DND-41 (cell line): ENCODE data around the gene NEDD1.

Experiments
- EZH2 ChIP-seq: IDR thresholded peaks from 3 replicates; pipeline ENCODE4 v1.6.1; 2012; ENCODE audit warnings: borderline replicate concordance, low read depth, mild to moderate bottlenecking, moderate library complexity, low read length, inconsistent platforms; ENCODE audit not compliant: severe bottlenecking
- TF ChIP-seq, protein P1 (sequence below): IDR thresholded peaks from 2 replicates; pipeline ENCODE4 v1.5.1; 2012; ENCODE audit warnings: borderline replicate concordance, low read length, moderate library complexity, mild to moderate bottlenecking; ENCODE audit not compliant: poor library complexity, severe bottlenecking; ENCODE audit errors: extremely low read depth

DNA sequence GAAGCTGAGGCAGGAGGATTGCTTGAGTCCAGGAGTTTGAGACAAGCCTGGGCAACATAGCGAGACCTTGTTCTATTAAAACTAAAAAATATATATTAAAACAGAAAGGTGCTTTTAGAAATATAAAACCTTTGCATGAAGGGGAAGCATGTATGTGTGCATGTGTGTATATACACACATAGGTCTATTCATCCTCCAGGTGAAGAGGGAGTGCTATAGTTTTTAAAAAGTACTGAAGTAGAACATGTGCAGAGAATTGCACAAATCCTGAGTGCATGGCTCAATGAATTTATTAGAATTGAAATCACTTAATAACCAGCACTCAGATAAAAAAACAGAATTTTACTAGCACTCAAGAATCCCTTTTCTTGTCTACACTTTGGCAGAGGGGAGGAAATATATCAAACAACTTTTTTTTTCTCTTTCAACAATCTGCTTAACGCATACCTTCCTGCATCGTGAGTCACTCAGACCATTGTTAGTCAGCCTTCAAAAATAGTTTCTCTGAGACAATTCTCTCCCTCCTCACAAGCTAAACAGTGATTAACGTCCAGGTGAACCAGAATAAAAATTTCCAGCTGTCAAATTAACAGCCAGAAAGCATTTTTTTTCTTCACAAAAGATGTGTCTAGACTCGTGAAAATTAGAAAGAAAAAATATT lies 17.7 kb upstream of the NEDD1 start:
- no peak for TF ChIP-seq EZH2
- TF ChIP-seq, protein P1, sequence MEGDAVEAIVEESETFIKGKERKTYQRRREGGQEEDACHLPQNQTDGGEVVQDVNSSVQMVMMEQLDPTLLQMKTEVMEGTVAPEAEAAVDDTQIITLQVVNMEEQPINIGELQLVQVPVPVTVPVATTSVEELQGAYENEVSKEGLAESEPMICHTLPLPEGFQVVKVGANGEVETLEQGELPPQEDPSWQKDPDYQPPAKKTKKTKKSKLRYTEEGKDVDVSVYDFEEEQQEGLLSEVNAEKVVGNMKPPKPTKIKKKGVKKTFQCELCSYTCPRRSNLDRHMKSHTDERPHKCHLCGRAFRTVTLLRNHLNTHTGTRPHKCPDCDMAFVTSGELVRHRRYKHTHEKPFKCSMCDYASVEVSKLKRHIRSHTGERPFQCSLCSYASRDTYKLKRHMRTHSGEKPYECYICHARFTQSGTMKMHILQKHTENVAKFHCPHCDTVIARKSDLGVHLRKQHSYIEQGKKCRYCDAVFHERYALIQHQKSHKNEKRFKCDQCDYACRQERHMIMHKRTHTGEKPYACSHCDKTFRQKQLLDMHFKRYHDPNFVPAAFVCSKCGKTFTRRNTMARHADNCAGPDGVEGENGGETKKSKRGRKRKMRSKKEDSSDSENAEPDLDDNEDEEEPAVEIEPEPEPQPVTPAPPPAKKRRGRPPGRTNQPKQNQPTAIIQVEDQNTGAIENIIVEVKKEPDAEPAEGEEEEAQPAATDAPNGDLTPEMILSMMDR, result no peak
